ENCODE data around the gene PEX10.

- TF ChIP-seq GATA3 (IDR thresholded peaks at IDR 0.05; ENCODE audit: low read depth, low read length), result no peak
- no peak for TF ChIP-seq GATA2 (IDR thresholded peaks at IDR 0.05; ENCODE audit: low read depth, low read length)
Measured at GRCh38 chr1:2413495-2414296, 1.3 kb upstream of the PEX10 start.

All from SH-SY5Y (cell line).